GM20431 (cell line): Measurements from ENCODE around the gene HACD2.

Experiments
- in situ Hi-C: fragments of 300-500 bp; cut with MseI, MboI; formaldehyde crosslinking; loops from one replicate; pipeline ENCODE4 v1.15.0; 2020; ENCODE audit warnings: low sequenced_read_pairs; ENCODE audit not compliant: unreplicated experiment

Gene HACD2

GRCh38 chr3:123458255-123458654 lies 126.6 kb downstream of the HACD2 start:
- in situ Hi-C loops, result no loop called here

- in situ Hi-C loops, result no loop called here
These were observed 127.0 kb downstream of the HACD2 start for GRCh38 chr3:123457841-123458240.

GRCh38 chr3:123453675-123454074 lies 131.2 kb downstream of the HACD2 start:
- in situ Hi-C loops, result no loop called here

- in situ Hi-C loops, result no loop called here
These were observed 133.7 kb downstream of the HACD2 start for GRCh38 chr3:123451186-123451585.

GRCh38 chr3:123449997-123450604 lies 134.8 kb downstream of the HACD2 start:
- in situ Hi-C loops, result no loop called here

GRCh38 chr3:123449102-123449996 lies 135.5 kb downstream of the HACD2 start:
- in situ Hi-C loops, result no loop called here

- in situ Hi-C loops, result no loop called here
These were observed 136.2 kb downstream of the HACD2 start, which contains the start of gene ADCY5 for GRCh38 chr3:123448536-123449101. TSS of gene ADCY5 (minus strand) at chr3:123449090. CDS start at chr3:123448545, 545 bp downstream.

GRCh38 chr3:123447749-123448517 lies 136.9 kb downstream of the HACD2 start:
- in situ Hi-C loops, result no loop called here

- in situ Hi-C loops, result no loop called here
These were observed 137.5 kb downstream of the HACD2 start for GRCh38 chr3:123447416-123447748.

GRCh38 chr3:123446610-123447109 lies 138.2 kb downstream of the HACD2 start:
- in situ Hi-C loops, result no loop called here

GRCh38 chr3:123446210-123446609 lies 138.6 kb downstream of the HACD2 start:
- in situ Hi-C loops, result no loop called here

GRCh38 chr3:123445702-123446101 lies 139.2 kb downstream of the HACD2 start:
- in situ Hi-C loops, result no loop called here

- in situ Hi-C loops, result no loop called here
These were observed 140.1 kb downstream of the HACD2 start for GRCh38 chr3:123444744-123445143.

- in situ Hi-C loops, result no loop called here
These were observed 140.8 kb downstream of the HACD2 start for GRCh38 chr3:123444023-123444422.

- in situ Hi-C loops, result no loop called here
These were observed 141.9 kb downstream of the HACD2 start for GRCh38 chr3:123442908-123443307.

- in situ Hi-C loops, result no loop called here
These were observed 142.7 kb downstream of the HACD2 start for GRCh38 chr3:123442125-123442524.
